ENCODE results near the gene SLC30A10.

DNA sequence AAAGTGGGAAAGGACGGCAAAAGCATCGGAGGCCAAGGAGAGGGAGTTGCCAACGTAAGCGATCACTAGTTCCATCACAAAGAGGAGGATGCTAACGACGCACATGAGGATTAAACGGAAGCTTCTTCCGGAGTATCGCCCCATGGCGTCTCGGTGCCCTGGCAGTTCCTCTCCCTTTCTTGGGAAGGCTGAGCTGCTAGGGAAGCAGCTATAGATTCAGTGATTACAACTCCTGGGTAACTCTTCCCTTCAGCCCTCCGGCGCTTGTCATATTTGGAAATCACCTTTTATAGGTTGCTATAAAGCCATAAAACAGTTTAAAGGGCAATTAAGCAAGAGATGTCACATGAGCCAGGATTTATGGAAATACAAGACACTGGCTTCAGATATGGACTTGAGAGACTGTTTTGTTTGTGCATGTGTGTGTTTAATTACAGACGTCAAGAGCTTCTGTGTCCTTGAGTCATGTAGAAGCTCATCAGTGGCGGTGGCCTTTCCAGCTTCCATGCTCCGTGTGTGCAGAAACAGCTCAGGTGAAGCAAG, 30.6 kb upstream of the SLC30A10 start:
- TF ChIP-seq CTCF (IDR thresholded peaks at IDR 0.05) (no peak), POLR2AphosphoS5 (IDR thresholded peaks at IDR 0.05) (no peak), EP300 (IDR thresholded peaks at IDR 0.05) (no peak)

Data from gastroesophageal sphincter (tissue), 3 donors.